Activated CD4-positive, alpha-beta T cell treated with anti-CD3 and anti-CD28 coated beads, Interleukin-2, amount 10 ng/mL, durations not matched to agents 7 days and 5 days (primary cell): ENCODE results near the gene TTLL11. TPM values are rescaled to one million over a fixed set of nuclear protein-coding genes. Genes with fewer than 3 reads are reported as not detected.

Experiments
- CTCF ChIA-PET: fragments of 350-600 bp; sonication (Branson Sonifier 250); formaldehyde crosslinking; loops from one replicate; lab custom pipeline; 2021; ENCODE audit warnings: antibody characterized with exemption; lab: Charles Lee
- POLR2A ChIA-PET: fragments of 350-600 bp; sonication (Branson Sonifier 250); formaldehyde crosslinking; loops from one replicate; lab custom pipeline; 2021; ENCODE audit warnings: antibody characterized with exemption; lab: Charles Lee
- DNase-seq: peaks from one replicate; pipeline ENCODE4 v3.0.0-alpha.2; 2020
- H3K27ac Mint-ChIP-seq: one replicate; pipeline ENCODE4 v1.8.0; 2021; ENCODE audit warnings: mild to moderate bottlenecking, moderate library complexity, mixed read lengths
- H3K27me3 Mint-ChIP-seq: one replicate; pipeline ENCODE4 v1.8.0; 2021; ENCODE audit warnings: mixed read lengths
- H3K36me3 Mint-ChIP-seq: one replicate; pipeline ENCODE4 v1.8.0; 2021; ENCODE audit warnings: low read depth, mixed read lengths
- H3K4me1 Mint-ChIP-seq: one replicate; pipeline ENCODE4 v1.8.0; 2021; ENCODE audit warnings: mixed read lengths
- H3K4me3 Mint-ChIP-seq: one replicate; pipeline ENCODE4 v1.8.0; 2021; ENCODE audit warnings: mild to moderate bottlenecking, moderate library complexity, mixed read lengths
- H3K9me3 Mint-ChIP-seq: one replicate; pipeline ENCODE4 v1.8.0; 2021; ENCODE audit warnings: mixed read lengths
- total RNA-seq, 2 experiments: library from RNA; stranded (reverse); gene quantifications; one replicate each; pipeline ENCODE4 v1.2.3, GENCODE V29; 2021

The TTLL11 gene
- total RNA-seq, 2 experiments from 2014 or later = 2.6 to 3.1 TPM

- no peak for DNase-seq
- Mint-ChIP-seq H3K27ac (no peak overlapping the region), H3K9me3 (no peaks in the 10 kb centered on the region), H3K36me3 (peaks cover 4% of the 10 kb centered on the region), H3K4me1 (no peaks in the 10 kb centered on the region), H3K27me3 (no peaks in the 10 kb centered on the region), H3K4me3 (no peak overlapping the region)
- ChIA-PET CTCF (interaction anchor here (1.0 to 1.4 kb wide), 2 partner anchors 11 to 21 kb away, joined by 3 read pairs; no protein-coding TSS in a partner anchor), POLR2A (no interaction called here)
Measured at GRCh38 chr9:122036988-122037387, 56.1 kb downstream of the TTLL11 start.

DNA sequence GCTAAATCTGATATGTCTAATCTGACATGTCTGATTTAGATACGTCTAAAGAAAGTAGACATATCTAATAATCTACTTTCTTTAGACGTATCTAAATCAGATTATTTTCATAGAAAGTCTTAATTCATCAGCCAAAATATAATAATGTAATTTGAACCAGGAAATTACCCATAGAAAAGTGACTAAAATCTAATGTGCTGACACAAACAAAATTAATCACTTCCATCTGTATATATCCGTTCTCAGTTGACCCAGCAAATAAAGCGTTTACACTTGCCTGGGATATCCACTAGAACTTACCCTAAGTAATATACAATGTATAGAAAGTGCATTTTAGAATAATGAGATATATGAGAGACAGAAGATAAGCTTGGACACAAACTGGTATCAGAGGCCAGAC, 56.7 kb downstream of the TTLL11 start:
- H3K4me1 Mint-ChIP-seq = no peaks in the 10 kb centered on the region
- no peak for DNase-seq
- peaks cover 4% of the 10 kb centered on the region for H3K36me3 Mint-ChIP-seq
- no peaks in the 10 kb centered on the region for H3K9me3 Mint-ChIP-seq
- no peaks in the 10 kb centered on the region for H3K27me3 Mint-ChIP-seq
- H3K4me3 Mint-ChIP-seq = no peak overlapping the region
- POLR2A ChIA-PET = no interaction called here
- CTCF ChIA-PET = interaction anchor here (1.0 to 1.4 kb wide), 3 partner anchors 11 to 21 kb away, joined by 3 read pairs; no protein-coding TSS in a partner anchor
- no peak overlapping the region for H3K27ac Mint-ChIP-seq

DNA sequence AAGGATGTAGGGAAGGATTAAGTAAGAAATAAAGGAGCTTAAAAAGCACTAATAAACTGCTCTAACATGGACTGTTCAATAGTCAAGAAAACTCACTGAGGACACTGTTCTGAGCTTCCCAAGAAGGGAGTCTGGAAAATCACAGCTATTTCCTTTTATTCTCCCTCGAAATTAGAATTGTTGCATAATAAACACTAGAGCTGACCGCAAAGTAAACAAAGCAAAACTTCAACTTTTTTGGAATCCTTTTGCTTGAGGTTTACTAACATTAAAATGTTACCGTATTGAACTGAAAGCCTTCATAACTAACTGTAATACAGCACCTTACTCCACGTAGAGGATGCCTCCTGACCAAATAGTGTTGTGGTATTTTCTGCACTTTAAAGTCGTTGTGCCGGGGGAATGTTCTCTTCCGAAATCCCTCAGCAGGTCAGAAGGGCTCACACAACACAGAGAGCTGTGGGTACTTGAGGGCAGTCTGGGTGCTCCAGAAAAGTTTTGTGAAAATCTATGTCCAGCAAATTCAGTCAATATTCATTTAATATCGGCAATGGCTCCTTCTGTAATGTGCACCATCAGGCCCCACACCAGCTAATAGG, 59.2 kb downstream of the TTLL11 start:
- H3K27me3 Mint-ChIP-seq = no peaks in the 10 kb centered on the region
- no peaks in the 10 kb centered on the region for H3K4me1 Mint-ChIP-seq
- CTCF ChIA-PET = interaction anchor here (0.6 to 1.3 kb wide), 2 partner anchors 9 to 372 kb away, joined by 4 read pairs; no protein-coding TSS in a partner anchor
- no peak overlapping the region for H3K4me3 Mint-ChIP-seq
- no peaks in the 10 kb centered on the region for H3K9me3 Mint-ChIP-seq
- POLR2A ChIA-PET = no interaction called here
- DNase-seq = no peak
- no peak overlapping the region for H3K27ac Mint-ChIP-seq
- peaks cover 4% of the 10 kb centered on the region for H3K36me3 Mint-ChIP-seq

DNA sequence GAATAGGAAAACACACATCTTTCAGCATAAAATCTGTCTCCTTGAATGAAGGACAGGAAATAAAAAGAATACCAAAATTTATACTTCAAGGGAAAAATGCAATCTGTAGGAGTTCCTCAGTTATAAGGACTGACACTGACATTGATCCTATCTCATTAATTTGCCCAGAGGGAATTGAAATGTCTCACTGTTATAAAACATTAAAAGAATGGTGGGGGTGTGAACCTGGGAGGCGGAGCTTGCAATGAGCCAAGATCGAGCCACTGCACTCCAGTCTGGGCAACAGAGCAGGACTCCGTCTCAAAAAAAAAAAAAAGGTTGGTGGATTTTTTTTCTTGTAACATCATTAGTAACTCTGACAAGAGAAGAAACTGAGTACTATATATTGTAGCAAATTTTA, 60.8 kb downstream of the TTLL11 start:
- no peaks in the 10 kb centered on the region for H3K9me3 Mint-ChIP-seq
- H3K4me1 Mint-ChIP-seq = no peaks in the 10 kb centered on the region
- H3K27ac Mint-ChIP-seq = no peak overlapping the region
- H3K27me3 Mint-ChIP-seq = no peaks in the 10 kb centered on the region
- CTCF ChIA-PET = no interaction called here
- H3K4me3 Mint-ChIP-seq = no peak overlapping the region
- no peak for DNase-seq
- POLR2A ChIA-PET = no interaction called here
- peaks cover 4% of the 10 kb centered on the region for H3K36me3 Mint-ChIP-seq

- no peak for DNase-seq
- no peaks in the 10 kb centered on the region for H3K36me3 Mint-ChIP-seq
- CTCF ChIA-PET = no interaction called here
- H3K27me3 Mint-ChIP-seq = no peaks in the 10 kb centered on the region
- H3K4me3 Mint-ChIP-seq = no peak overlapping the region
- H3K27ac Mint-ChIP-seq = no peak overlapping the region
- no peaks in the 10 kb centered on the region for H3K9me3 Mint-ChIP-seq
- no peaks in the 10 kb centered on the region for H3K4me1 Mint-ChIP-seq
- POLR2A ChIA-PET = no interaction called here
Measured at GRCh38 chr9:122031776-122032175, 61.3 kb downstream of the TTLL11 start.

GRCh38 chr9:122031157-122031556, 62.0 kb downstream of the TTLL11 start:
- Mint-ChIP-seq H3K9me3 (no peaks in the 10 kb centered on the region), H3K27me3 (no peaks in the 10 kb centered on the region), H3K4me3 (no peak overlapping the region), H3K27ac (no peak overlapping the region), H3K4me1 (no peaks in the 10 kb centered on the region), H3K36me3 (no peaks in the 10 kb centered on the region)
- ChIA-PET CTCF (interaction anchor here (0.6 kb wide), 1 partner anchor 1381 kb away, joined by 3 read pairs; no protein-coding TSS in a partner anchor), POLR2A (no interaction called here)
- DNase-seq = no peak

GRCh38 chr9:122030357-122030756, 62.8 kb downstream of the TTLL11 start:
- H3K27me3 Mint-ChIP-seq = no peaks in the 10 kb centered on the region
- H3K4me3 Mint-ChIP-seq = no peak overlapping the region
- H3K27ac Mint-ChIP-seq = no peak overlapping the region
- H3K36me3 Mint-ChIP-seq = no peaks in the 10 kb centered on the region
- DNase-seq = no peak
- H3K4me1 Mint-ChIP-seq = no peaks in the 10 kb centered on the region
- CTCF ChIA-PET = interaction anchor here (0.6 kb wide), 1 partner anchor 1382 kb away, joined by 3 read pairs; no protein-coding TSS in a partner anchor
- no peaks in the 10 kb centered on the region for H3K9me3 Mint-ChIP-seq
- POLR2A ChIA-PET = no interaction called here

DNA sequence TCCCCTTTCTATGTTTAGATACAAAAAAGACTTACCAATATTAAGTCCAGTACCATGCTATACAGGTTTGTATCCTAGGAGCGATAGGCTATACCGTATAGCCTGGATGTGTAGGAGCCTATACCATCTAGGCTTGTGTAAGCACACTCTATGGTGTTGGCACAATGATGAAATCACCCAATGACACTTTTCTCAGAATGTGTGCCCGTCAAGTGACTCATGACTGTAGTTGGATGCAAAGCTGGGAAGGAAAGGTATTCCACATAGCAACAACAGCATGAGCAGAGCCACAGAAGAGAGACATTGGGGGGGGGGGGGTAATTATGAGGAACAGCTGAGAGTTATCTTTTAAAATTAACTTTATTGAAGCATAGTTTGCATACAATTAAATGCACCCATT, 63.2 kb downstream of the TTLL11 start:
- H3K36me3 Mint-ChIP-seq = no peaks in the 10 kb centered on the region
- H3K27ac Mint-ChIP-seq = no peak overlapping the region
- H3K27me3 Mint-ChIP-seq = no peaks in the 10 kb centered on the region
- H3K4me3 Mint-ChIP-seq = no peak overlapping the region
- H3K9me3 Mint-ChIP-seq = no peaks in the 10 kb centered on the region
- CTCF ChIA-PET = no interaction called here
- no peaks in the 10 kb centered on the region for H3K4me1 Mint-ChIP-seq
- POLR2A ChIA-PET = no interaction called here
- no peak for DNase-seq

GRCh38 chr9:122028089-122028488, 65.0 kb downstream of the TTLL11 start:
- no peak for DNase-seq
- H3K36me3 Mint-ChIP-seq = no peaks in the 10 kb centered on the region
- POLR2A ChIA-PET = no interaction called here
- no peak overlapping the region for H3K27ac Mint-ChIP-seq
- H3K9me3 Mint-ChIP-seq = no peaks in the 10 kb centered on the region
- no peak overlapping the region for H3K4me3 Mint-ChIP-seq
- H3K27me3 Mint-ChIP-seq = no peaks in the 10 kb centered on the region
- no peaks in the 10 kb centered on the region for H3K4me1 Mint-ChIP-seq
- CTCF ChIA-PET = no interaction called here

- Mint-ChIP-seq H3K36me3 (peaks cover 1% of the 10 kb centered on the region), H3K4me1 (no peaks in the 10 kb centered on the region), H3K9me3 (no peaks in the 10 kb centered on the region), H3K27me3 (no peaks in the 10 kb centered on the region), H3K4me3 (no peak overlapping the region), H3K27ac (no peak overlapping the region)
- no peak for DNase-seq
- POLR2A ChIA-PET = no interaction called here
- CTCF ChIA-PET = no interaction called here
Measured at GRCh38 chr9:122020398-122020797, 72.7 kb downstream of the TTLL11 start.

DNA sequence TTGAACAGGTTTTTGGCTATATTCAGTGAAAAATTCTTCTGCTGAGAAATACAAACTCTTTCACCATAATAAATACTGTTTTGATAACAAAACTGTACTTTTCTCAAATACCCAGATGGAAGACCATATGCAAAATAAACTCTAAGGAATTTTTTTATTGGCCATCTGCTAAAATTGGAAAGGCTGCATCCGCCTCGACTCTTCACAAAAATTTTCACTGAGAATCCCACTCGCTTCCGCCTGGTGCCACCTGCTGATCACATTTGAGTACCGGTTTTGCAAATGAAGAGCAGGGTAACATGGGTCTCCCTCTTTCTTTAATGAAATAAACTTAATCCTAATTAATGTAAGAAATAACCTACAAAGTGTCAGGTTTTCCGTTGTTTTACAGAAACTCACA, 76.4 kb downstream of the TTLL11 start:
- POLR2A ChIA-PET = no interaction called here
- H3K27ac Mint-ChIP-seq = no peak overlapping the region
- no peak overlapping the region for H3K4me3 Mint-ChIP-seq
- peaks cover 1% of the 10 kb centered on the region for H3K36me3 Mint-ChIP-seq
- CTCF ChIA-PET = no interaction called here
- DNase-seq = no peak
- no peaks in the 10 kb centered on the region for H3K27me3 Mint-ChIP-seq
- no peaks in the 10 kb centered on the region for H3K4me1 Mint-ChIP-seq
- no peaks in the 10 kb centered on the region for H3K9me3 Mint-ChIP-seq

DNA sequence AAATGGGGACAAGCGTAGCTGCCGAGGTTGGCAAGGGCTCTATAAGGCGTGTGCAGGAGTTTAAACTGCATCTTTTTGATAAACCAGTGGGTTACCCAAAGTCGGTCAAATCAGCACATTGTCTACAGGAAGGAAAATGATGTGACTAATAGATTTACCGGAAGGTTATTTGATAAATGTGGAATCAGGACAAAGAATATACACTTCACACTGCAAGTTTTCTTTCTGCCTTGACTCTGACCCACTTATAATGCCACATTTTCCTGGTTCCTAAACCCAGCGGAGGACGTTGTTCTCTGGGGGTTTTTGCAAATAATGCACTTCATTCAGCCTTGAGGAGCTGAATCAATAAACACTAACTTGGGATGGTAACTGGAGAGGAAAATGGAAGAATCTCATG, 76.8 kb downstream of the TTLL11 start:
- POLR2A ChIA-PET = no interaction called here
- H3K9me3 Mint-ChIP-seq = no peaks in the 10 kb centered on the region

DNA sequence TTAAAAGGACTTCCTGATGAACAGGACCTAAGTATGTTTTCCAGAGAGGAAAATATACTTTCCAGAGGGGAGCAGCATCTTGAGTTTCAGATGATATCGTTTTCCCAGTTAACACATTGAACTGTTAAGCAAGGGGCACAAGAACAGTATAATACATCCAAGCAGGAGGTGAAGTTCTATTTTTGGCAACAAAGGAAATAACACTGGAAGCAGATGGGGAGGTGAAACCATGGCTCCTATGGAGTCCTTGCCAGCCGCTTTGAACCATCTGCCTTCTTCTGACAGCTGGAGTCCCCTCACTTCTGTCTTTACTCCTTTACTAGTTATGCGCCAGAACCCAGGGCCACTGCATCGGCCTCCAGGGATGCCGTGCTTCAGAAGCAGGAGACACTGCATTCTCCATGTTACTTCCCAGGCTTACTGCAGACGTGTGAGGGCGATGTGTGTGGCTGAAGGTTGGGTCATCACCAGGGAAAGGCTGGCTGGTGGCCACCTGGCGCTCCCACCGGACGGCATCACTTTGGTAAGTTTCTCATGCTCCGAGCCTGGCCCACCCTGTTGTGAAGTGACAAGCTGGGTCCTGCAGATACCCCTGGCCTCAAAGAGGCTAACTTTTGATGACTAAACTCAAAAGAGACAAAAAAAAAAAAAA, 77.8 kb downstream of the TTLL11 start:
- ChIA-PET CTCF (interaction anchor here (0.7 kb wide), 1 partner anchor 22 kb away, joined by 3 read pairs; no protein-coding TSS in a partner anchor), POLR2A (no interaction called here)
- H3K4me3 Mint-ChIP-seq = no peak overlapping the region
- H3K27ac Mint-ChIP-seq = no peak overlapping the region
- H3K4me1 Mint-ChIP-seq = no peaks in the 10 kb centered on the region
- H3K27me3 Mint-ChIP-seq = no peaks in the 10 kb centered on the region
- H3K36me3 Mint-ChIP-seq = no peaks in the 10 kb centered on the region
- no peaks in the 10 kb centered on the region for H3K9me3 Mint-ChIP-seq
- DNase-seq = no peak

More for the DNA sequence above, 76.8 kb downstream of the TTLL11 start:
- DNase-seq = no peak
- CTCF ChIA-PET = no interaction called here
- H3K4me3 Mint-ChIP-seq = no peak overlapping the region
- no peaks in the 10 kb centered on the region for H3K4me1 Mint-ChIP-seq
- H3K27ac Mint-ChIP-seq = no peak overlapping the region
- H3K27me3 Mint-ChIP-seq = no peaks in the 10 kb centered on the region
- H3K36me3 Mint-ChIP-seq = no peaks in the 10 kb centered on the region
